HG02763 (cell line): ENCODE data around the gene ADGRG7.
"Not testable (repeated sequence)": the region's sequence is repeated elsewhere in the genome, so short reads cannot be mapped to it uniquely, and the experiment has no call there.

Source experiments
- ATAC-seq: cut with Tn5 transposase; IDR thresholded peaks from one replicate; pipeline ENCODE4 v1.9.1; 2021; ENCODE audit warnings: mild to moderate bottlenecking, moderate library complexity; ENCODE audit not compliant: unreplicated experiment

Gene ADGRG7

DNA sequence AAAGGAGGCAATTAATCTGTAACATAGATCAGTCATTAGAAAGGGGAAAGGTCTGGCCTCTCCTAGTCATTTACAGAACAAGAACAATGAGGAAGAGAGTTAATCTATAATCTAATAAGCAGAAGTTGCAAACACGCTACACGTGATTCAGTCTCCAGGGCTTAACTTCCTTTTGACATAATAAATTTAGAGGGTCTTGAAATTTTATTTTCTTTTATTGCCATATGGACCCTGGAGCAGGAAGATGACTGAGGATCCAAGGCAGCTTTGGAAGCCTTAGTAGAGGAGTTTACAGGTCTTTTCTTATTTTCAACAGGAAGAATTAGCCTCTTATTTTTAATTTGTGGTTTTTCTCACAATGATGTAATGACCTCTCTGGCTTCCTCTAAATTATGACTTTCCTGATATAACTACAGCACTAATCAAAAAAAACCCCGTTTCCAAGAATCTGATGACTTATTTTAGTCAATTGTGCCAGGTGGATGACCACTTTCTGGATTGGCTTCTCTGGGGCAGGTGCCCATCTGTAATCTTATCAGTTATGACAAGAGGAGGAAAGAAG lies 32.2 kb downstream of the ADGRG7 start:
- ATAC-seq = peak; percentile 80

DNA sequence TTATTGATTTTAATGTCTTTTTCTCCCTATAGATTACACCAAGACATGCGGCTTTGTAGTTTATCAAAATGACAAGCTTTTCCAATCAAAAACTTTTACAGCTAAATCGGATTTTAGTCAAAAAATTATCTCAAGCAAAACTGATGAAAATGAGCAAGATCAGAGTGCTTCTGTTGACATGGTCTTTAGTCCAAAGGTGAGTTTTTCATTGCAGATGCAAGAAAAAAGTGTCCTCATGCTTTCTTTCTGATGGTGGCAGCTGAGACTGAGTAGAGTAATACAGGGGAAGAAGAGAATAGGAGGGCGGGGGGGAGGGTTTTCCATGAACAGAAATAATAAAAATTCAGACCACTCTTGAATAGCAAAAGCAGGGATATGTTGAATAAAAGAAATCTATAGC lies 36.5 kb downstream of the ADGRG7 start:
- ATAC-seq = no peak

GRCh38 chr3:100647171-100647570 lies 37.8 kb downstream of the ADGRG7 start:
- ATAC-seq = no peak

DNA sequence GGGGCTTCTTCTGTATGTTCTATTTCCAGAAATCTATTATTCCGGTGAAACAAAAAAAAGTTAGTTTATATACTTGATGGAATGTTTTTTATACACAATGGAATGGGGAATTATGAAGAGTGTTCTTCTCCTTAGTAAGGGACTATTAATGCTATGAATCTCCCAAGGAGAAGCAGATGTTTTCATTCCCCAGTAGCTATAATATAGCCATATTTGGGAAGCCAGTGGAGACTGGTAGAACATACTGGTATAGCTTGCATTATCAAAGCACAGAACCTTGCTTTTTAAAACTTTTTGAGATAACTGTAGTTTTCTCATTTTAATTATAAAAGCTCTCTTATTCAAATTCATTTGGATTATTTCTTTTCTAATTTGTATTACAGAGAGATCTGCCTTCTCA lies 38.3 kb downstream of the ADGRG7 start:
- ATAC-seq = no peak

GRCh38 chr3:100650651-100651619 lies 41.5 kb downstream of the ADGRG7 start:
- ATAC-seq = peak; percentile 95

GRCh38 chr3:100653604-100654294 lies 44.3 kb downstream of the ADGRG7 start:
- ATAC-seq = no peak

DNA sequence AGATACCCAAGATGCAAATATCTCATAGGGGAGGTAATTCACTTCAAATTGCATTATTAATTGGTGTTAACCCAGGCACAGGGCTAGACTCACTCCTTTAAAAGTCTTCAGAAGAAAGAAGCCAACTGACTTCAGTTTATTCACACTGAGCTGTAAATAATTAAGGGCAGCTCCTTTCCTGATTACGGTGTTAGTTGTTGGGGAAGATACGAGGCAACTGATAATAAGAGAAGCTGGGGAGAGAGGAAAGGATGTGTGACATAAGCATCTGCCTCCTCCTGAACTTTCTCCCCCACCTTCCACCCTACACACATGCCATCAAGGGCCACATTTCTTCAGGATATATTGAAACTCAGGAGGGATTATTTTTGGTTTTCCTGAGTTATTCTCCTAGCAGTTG lies 47.5 kb downstream of the ADGRG7 start:
- no peak for ATAC-seq

DNA sequence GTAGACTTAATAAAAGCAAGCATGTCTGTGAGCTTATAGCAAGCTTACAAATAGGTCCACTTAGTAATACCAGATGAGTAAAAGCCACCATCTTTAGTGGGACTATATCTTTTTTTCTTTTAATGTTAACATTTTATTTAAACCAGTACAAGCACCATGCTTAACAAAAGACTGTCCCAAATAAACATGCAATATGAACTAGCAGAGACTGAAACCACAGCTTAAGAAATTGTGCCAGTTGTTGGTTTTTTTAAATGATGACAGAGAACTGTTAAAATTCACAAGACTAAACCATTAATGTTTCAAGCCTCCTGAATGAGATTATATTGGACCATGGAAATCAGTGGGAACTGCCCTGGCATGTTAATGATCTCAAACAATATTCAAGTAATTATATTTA lies 51.9 kb downstream of the ADGRG7 start:
- not testable (repeated sequence) for ATAC-seq

DNA sequence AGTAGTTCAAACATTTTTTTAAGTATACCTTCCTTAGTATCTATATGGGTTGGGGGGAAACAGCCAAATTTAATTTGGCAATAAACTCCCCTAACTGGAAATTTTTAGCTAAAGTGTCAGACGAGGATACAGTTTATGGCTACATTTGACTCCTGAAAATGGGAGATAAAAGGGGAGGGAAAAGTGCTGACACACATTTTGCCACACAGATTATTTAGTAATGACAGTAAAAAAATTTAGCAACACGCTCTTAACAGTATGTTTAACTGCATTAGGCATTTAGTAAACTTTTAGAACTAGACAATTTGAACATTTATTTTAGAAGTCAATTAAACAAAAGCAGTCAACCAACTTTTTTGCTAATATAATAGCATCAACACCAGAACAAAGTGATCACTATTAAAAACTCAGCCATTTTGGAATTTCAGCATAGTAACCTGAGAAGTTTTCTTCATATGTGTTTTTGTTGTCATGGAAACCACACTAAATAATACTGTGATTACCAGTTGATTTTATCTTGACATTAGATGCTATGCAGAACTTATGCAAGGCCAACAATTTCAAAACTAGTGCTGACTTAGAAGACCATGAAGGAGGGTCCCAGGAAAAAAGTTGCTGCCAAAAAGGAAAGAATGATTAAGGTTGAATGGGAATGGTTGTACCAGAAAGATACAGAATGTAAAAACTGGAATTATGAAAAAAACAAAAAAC lies 52.9 kb downstream of the ADGRG7 start:
- no peak for ATAC-seq

- ATAC-seq = no peak
These were observed 55.8 kb downstream of the ADGRG7 start for GRCh38 chr3:100665230-100665629.

- not testable (repeated sequence) for ATAC-seq
These were observed 57.3 kb downstream of the ADGRG7 start for GRCh38 chr3:100666699-100667098.

- ATAC-seq = not testable (repeated sequence)
These were observed 57.9 kb downstream of the ADGRG7 start for GRCh38 chr3:100667316-100667715.

GRCh38 chr3:100670995-100671394 lies 61.6 kb downstream of the ADGRG7 start:
- not testable (repeated sequence) for ATAC-seq

GRCh38 chr3:100681496-100681895 lies 72.1 kb downstream of the ADGRG7 start:
- no peak for ATAC-seq

GRCh38 chr3:100682056-100682853 lies 72.9 kb downstream of the ADGRG7 start:
- ATAC-seq = no peak

GRCh38 chr3:100682854-100683760 lies 73.7 kb downstream of the ADGRG7 start:
- ATAC-seq = no peak

DNA sequence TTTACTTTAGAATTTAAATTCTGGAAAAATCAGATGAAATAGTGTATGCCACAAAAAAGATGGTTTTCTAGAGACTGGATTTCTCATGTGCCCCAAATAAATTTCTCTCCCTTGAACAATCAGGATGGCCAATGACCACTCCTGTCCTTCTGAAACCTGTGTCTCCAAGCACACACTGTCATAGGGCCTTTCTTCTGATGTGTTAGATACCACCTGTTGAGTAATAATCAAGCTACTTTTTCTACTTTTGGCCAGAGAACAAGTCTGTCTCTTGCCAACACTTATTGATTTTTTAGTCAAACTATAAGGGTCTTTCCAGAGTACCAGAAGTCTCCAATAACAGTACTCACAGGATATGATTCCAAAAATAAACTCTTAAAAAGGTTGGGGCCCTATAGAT lies 83.8 kb downstream of the ADGRG7 start:
- no peak for ATAC-seq

GRCh38 chr3:100695696-100696095 lies 86.3 kb downstream of the ADGRG7 start:
- ATAC-seq = no peak

DNA sequence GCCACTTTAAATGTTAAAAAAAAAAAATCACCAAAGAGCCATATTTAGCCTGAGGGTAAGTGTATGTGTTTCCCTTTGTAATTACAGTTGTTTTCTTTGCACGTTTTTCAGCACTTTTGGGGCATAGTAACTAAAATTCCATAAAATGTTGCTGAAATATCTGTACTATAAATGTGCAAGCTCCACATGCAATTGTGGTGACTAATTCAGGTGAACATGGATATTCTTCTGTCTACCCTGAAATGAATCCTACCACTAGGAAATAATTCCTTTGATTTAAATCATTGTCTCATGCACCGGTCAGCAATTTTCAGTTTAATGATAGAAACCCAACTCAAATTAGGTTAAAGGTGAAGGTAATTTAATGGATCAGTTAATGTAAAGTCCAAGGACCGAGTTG lies 86.8 kb downstream of the ADGRG7 start:
- no peak for ATAC-seq
